Nephron progenitor cell (in vitro differentiated cells): ENCODE results near the gene SLC44A3.

ENCODE experiments used
- DNase-seq: peaks from one replicate; pipeline ENCODE4 v3.0.0; 2021
- H3K27ac Mint-ChIP-seq: 2 replicates; pipeline ENCODE4 v1.8.0; 2021; ENCODE audit warnings: mild to moderate bottlenecking, moderate library complexity, mixed read lengths
- H3K27me3 Mint-ChIP-seq: 2 replicates; pipeline ENCODE4 v1.8.0; 2021; ENCODE audit warnings: mild to moderate bottlenecking, low read depth, mixed read lengths; ENCODE audit not compliant: poor library complexity
- H3K36me3 Mint-ChIP-seq: 2 replicates; pipeline ENCODE4 v1.8.0; 2021; ENCODE audit warnings: low read depth, mixed read lengths
- H3K4me1 Mint-ChIP-seq: 2 replicates; pipeline ENCODE4 v1.8.0; 2021; ENCODE audit warnings: mixed read lengths
- H3K4me3 Mint-ChIP-seq: 2 replicates; pipeline ENCODE4 v1.8.0; 2021; ENCODE audit warnings: mild to moderate bottlenecking, moderate library complexity, mixed read lengths
- H3K9me3 Mint-ChIP-seq: 2 replicates; pipeline ENCODE4 v1.8.0; 2021; ENCODE audit warnings: mild to moderate bottlenecking, moderate library complexity, mixed read lengths
- CTCF ChIP-seq: fragments of 200-600 bp; sonication (generic); IDR thresholded peaks from 2 replicates; pipeline ENCODE4 v1.5.0; 2021; ENCODE audit warnings: antibody characterized with exemption

SLC44A3 gene

GRCh38 chr1:94797291-94797690 is 22.9 kb upstream of the SLC44A3 start:
- Mint-ChIP-seq H3K36me3 (no peaks in the 10 kb centered on the region), H3K4me3 (no peak overlapping the region), H3K9me3 (no peaks in the 10 kb centered on the region), H3K27ac (no peak overlapping the region), H3K27me3 (no peaks in the 10 kb centered on the region), H3K4me1 (peaks cover 30% of the 10 kb centered on the region)
- no peak for DNase-seq
- no peak for TF ChIP-seq CTCF

GRCh38 chr1:94798054-94798453 is 22.1 kb upstream of the SLC44A3 start:
- H3K9me3 Mint-ChIP-seq, result no peaks in the 10 kb centered on the region
- no peak overlapping the region for H3K4me3 Mint-ChIP-seq
- H3K36me3 Mint-ChIP-seq, result no peaks in the 10 kb centered on the region
- H3K27me3 Mint-ChIP-seq, result peaks cover 3% of the 10 kb centered on the region
- DNase-seq, result no peak
- no peak for TF ChIP-seq CTCF
- H3K27ac Mint-ChIP-seq, result no peak overlapping the region
- peaks cover 38% of the 10 kb centered on the region for H3K4me1 Mint-ChIP-seq

- Mint-ChIP-seq H3K9me3 (no peaks in the 10 kb centered on the region), H3K4me3 (no peak overlapping the region), H3K36me3 (no peaks in the 10 kb centered on the region), H3K4me1 (peaks cover 42% of the 10 kb centered on the region), H3K27ac (no peak overlapping the region), H3K27me3 (peaks cover 3% of the 10 kb centered on the region)
- TF ChIP-seq CTCF, result no peak
- DNase-seq, result no peak
Observed at GRCh38 chr1:94798462-94798861, 21.7 kb upstream of the SLC44A3 start.

GRCh38 chr1:94799206-94799605 is 21.0 kb upstream of the SLC44A3 start:
- Mint-ChIP-seq H3K4me1 (peaks cover 49% of the 10 kb centered on the region), H3K27ac (no peak overlapping the region), H3K36me3 (no peaks in the 10 kb centered on the region), H3K4me3 (no peak overlapping the region), H3K9me3 (no peaks in the 10 kb centered on the region), H3K27me3 (peaks cover 3% of the 10 kb centered on the region)
- TF ChIP-seq CTCF, result no peak
- DNase-seq, result no peak

GRCh38 chr1:94801919-94802546 is 18.1 kb upstream of the SLC44A3 start:
- Mint-ChIP-seq H3K27ac (no peak overlapping the region), H3K9me3 (no peaks in the 10 kb centered on the region), H3K36me3 (no peaks in the 10 kb centered on the region), H3K4me1 (peaks cover 61% of the 10 kb centered on the region), H3K4me3 (no peak overlapping the region), H3K27me3 (peaks cover 3% of the 10 kb centered on the region)
- peak; percentile 35 for DNase-seq
- TF ChIP-seq CTCF, result peak; percentile 20

- H3K9me3 Mint-ChIP-seq, result no peaks in the 10 kb centered on the region
- no peak for TF ChIP-seq CTCF
- peaks cover 3% of the 10 kb centered on the region for H3K27me3 Mint-ChIP-seq
- no peaks in the 10 kb centered on the region for H3K36me3 Mint-ChIP-seq
- peaks cover 65% of the 10 kb centered on the region for H3K4me1 Mint-ChIP-seq
- no peak for DNase-seq
- peak overlapping the region; percentile 26 for H3K4me3 Mint-ChIP-seq
- peak overlapping the region; percentile 56 for H3K27ac Mint-ChIP-seq
Observed at GRCh38 chr1:94803106-94803505, 17.1 kb upstream of the SLC44A3 start.
